ENCODE results near the gene NMNAT3.

GRCh38 chr3:139560411-139560810, 117.4 kb downstream of the NMNAT3 start:
- TF ChIP-seq CTCF (conservative IDR thresholded peaks at IDR 0.05; ENCODE audit: low read depth in 2 of 2) = no peak
- TF ChIP-seq JUNB (IDR thresholded peaks at IDR 0.05; ENCODE audit: unreplicated experiment) = no peak
- TF ChIP-seq POLR2AphosphoS5 (IDR thresholded peaks at IDR 0.05; ENCODE audit: low read depth) = no peak
- no peak for TF ChIP-seq EZH2 (IDR thresholded peaks at IDR 0.05; ENCODE audit: low read depth, unreplicated experiment)
- no peak for TF ChIP-seq REST (IDR thresholded peaks at IDR 0.05; ENCODE audit: unreplicated experiment)
- no peak for TF ChIP-seq EZH2phosphoT487 (IDR thresholded peaks at IDR 0.05; ENCODE audit: unreplicated experiment)
- no peak for TF ChIP-seq NANOG (IDR thresholded peaks at IDR 0.05; ENCODE audit: borderline replicate concordance)
- TF ChIP-seq ETS1 (IDR thresholded peaks at IDR 0.05) = no peak
- TF ChIP-seq CREB1 (CRISPR knock-in tag; IDR thresholded peaks at IDR 0.05; ENCODE audit: low read depth) = no peak
- no peak for TF ChIP-seq ZNF462 (CRISPR knock-in tag; IDR thresholded peaks at IDR 0.05)
- no peak for TF ChIP-seq ZNF114 (CRISPR knock-in tag; IDR thresholded peaks at IDR 0.05)

All from GM23338 (cell line).